Measurements from ENCODE around the gene FGB.

FGB gene

GRCh38 chr4:154545689-154546088, 17.1 kb upstream of the FGB start:
- Histone ChIP-seq H3K36me3 (ENCODE audit: insufficient read depth, low read depth, low read length) (peaks cover 72% of the 10 kb centered on the region), H3K4me3 (ENCODE audit: low read length) (no peak overlapping the region), H3K9ac (ENCODE audit: low read depth, low read length) (no peak overlapping the region)

GRCh38 chr4:154549894-154550790, 12.7 kb upstream of the FGB start, which contains the start of gene PLRG1:
PLRG1 (minus strand) TSS chr4:154550400; CDS start chr4:154550308, 92 bp downstream.
- H3K9ac ChIP-seq (ENCODE audit: low read depth, low read length): peak within 1 kb of the TSS; percentile 92
- H3K36me3 ChIP-seq (ENCODE audit: insufficient read depth, low read depth, low read length): peaks cover 27% of the 10 kb centered on the region
- peak within 1 kb of the TSS; percentile 34 for H3K27ac ChIP-seq (ENCODE audit: low read length)
- no peaks in the 10 kb centered on the region for H3K9me3 ChIP-seq (ENCODE audit: insufficient read depth, low read depth, low read length)
- peak within 1 kb of the TSS; percentile 94 for H3K4me3 ChIP-seq (ENCODE audit: low read length)
- H3K27me3 ChIP-seq (ENCODE audit: insufficient read depth, low read length): no peaks in the 10 kb centered on the region
- peaks cover 7% of the 10 kb centered on the region for H3K4me1 ChIP-seq (ENCODE audit: insufficient read depth, low read length)

More at GRCh38 chr4:154545689-154546088, 17.1 kb upstream of the FGB start:
- no peaks in the 10 kb centered on the region for H3K27me3 ChIP-seq (ENCODE audit: insufficient read depth, low read length)
- H3K9me3 ChIP-seq (ENCODE audit: insufficient read depth, low read depth, low read length): no peaks in the 10 kb centered on the region
- no peak overlapping the region for H3K27ac ChIP-seq (ENCODE audit: low read length)
- H3K4me1 ChIP-seq (ENCODE audit: insufficient read depth, low read length): peaks cover 7% of the 10 kb centered on the region

- Histone ChIP-seq H3K9ac (ENCODE audit: low read depth, low read length) (no peak overlapping the region), H3K27me3 (ENCODE audit: insufficient read depth, low read length) (no peaks in the 10 kb centered on the region), H3K9me3 (ENCODE audit: insufficient read depth, low read depth, low read length) (no peaks in the 10 kb centered on the region), H3K4me1 (ENCODE audit: insufficient read depth, low read length) (peaks cover 7% of the 10 kb centered on the region), H3K4me3 (ENCODE audit: low read length) (no peak overlapping the region), H3K36me3 (ENCODE audit: insufficient read depth, low read depth, low read length) (peaks cover 8% of the 10 kb centered on the region), H3K27ac (ENCODE audit: low read length) (no peak overlapping the region)
Observed at GRCh38 chr4:154551872-154552686, 10.7 kb upstream of the FGB start.

GRCh38 chr4:154559141-154559493, 3.7 kb upstream of the FGB start:
- no peaks in the 10 kb centered on the region for H3K27me3 ChIP-seq (ENCODE audit: insufficient read depth, low read length)

GRCh38 chr4:154559494-154560418, 3.1 kb upstream of the FGB start:
- Histone ChIP-seq H3K4me3 (ENCODE audit: low read length) (no peak overlapping the region), H3K36me3 (ENCODE audit: insufficient read depth, low read depth, low read length) (no peaks in the 10 kb centered on the region), H3K9me3 (ENCODE audit: insufficient read depth, low read depth, low read length) (no peaks in the 10 kb centered on the region), H3K27me3 (ENCODE audit: insufficient read depth, low read length) (no peaks in the 10 kb centered on the region), H3K27ac (ENCODE audit: low read length) (no peak overlapping the region), H3K4me1 (ENCODE audit: insufficient read depth, low read length) (no peaks in the 10 kb centered on the region), H3K9ac (ENCODE audit: low read depth, low read length) (no peak overlapping the region)

More at GRCh38 chr4:154559141-154559493, 3.7 kb upstream of the FGB start:
- no peaks in the 10 kb centered on the region for H3K4me1 ChIP-seq (ENCODE audit: insufficient read depth, low read length)
- no peak overlapping the region for H3K27ac ChIP-seq (ENCODE audit: low read length)
- no peak overlapping the region for H3K4me3 ChIP-seq (ENCODE audit: low read length)
- H3K9ac ChIP-seq (ENCODE audit: low read depth, low read length): no peak overlapping the region
- H3K9me3 ChIP-seq (ENCODE audit: insufficient read depth, low read depth, low read length): no peaks in the 10 kb centered on the region
- no peaks in the 10 kb centered on the region for H3K36me3 ChIP-seq (ENCODE audit: insufficient read depth, low read depth, low read length)

- no peak overlapping the region for H3K27ac ChIP-seq (ENCODE audit: low read length)
- H3K4me1 ChIP-seq (ENCODE audit: insufficient read depth, low read length): no peaks in the 10 kb centered on the region
- H3K9ac ChIP-seq (ENCODE audit: low read depth, low read length): no peak overlapping the region
- no peaks in the 10 kb centered on the region for H3K36me3 ChIP-seq (ENCODE audit: insufficient read depth, low read depth, low read length)
- no peak overlapping the region for H3K4me3 ChIP-seq (ENCODE audit: low read length)
- no peaks in the 10 kb centered on the region for H3K9me3 ChIP-seq (ENCODE audit: insufficient read depth, low read depth, low read length)
- H3K27me3 ChIP-seq (ENCODE audit: insufficient read depth, low read length): no peaks in the 10 kb centered on the region
Observed at GRCh38 chr4:154560419-154560801, 2.4 kb upstream of the FGB start.

GRCh38 chr4:154560824-154561231, 2.0 kb upstream of the FGB start:
- no peaks in the 10 kb centered on the region for H3K9me3 ChIP-seq (ENCODE audit: insufficient read depth, low read depth, low read length)
- H3K27me3 ChIP-seq (ENCODE audit: insufficient read depth, low read length): no peaks in the 10 kb centered on the region
- no peak overlapping the region for H3K9ac ChIP-seq (ENCODE audit: low read depth, low read length)
- no peak overlapping the region for H3K4me3 ChIP-seq (ENCODE audit: low read length)
- H3K36me3 ChIP-seq (ENCODE audit: insufficient read depth, low read depth, low read length): no peaks in the 10 kb centered on the region
- no peaks in the 10 kb centered on the region for H3K4me1 ChIP-seq (ENCODE audit: insufficient read depth, low read length)
- H3K27ac ChIP-seq (ENCODE audit: low read length): no peak overlapping the region

- H3K36me3 ChIP-seq (ENCODE audit: insufficient read depth, low read depth, low read length): no peaks in the 10 kb centered on the region
- H3K27me3 ChIP-seq (ENCODE audit: insufficient read depth, low read length): no peaks in the 10 kb centered on the region
- H3K4me3 ChIP-seq (ENCODE audit: low read length): no peak overlapping the region
- no peak overlapping the region for H3K9ac ChIP-seq (ENCODE audit: low read depth, low read length)
- H3K27ac ChIP-seq (ENCODE audit: low read length): no peak overlapping the region
- H3K4me1 ChIP-seq (ENCODE audit: insufficient read depth, low read length): no peaks in the 10 kb centered on the region
- no peaks in the 10 kb centered on the region for H3K9me3 ChIP-seq (ENCODE audit: insufficient read depth, low read depth, low read length)
Observed at GRCh38 chr4:154564311-154564710, 1.5 kb downstream of the FGB start.

GRCh38 chr4:154565704-154566103, 2.9 kb downstream of the FGB start:
- Histone ChIP-seq H3K9me3 (ENCODE audit: insufficient read depth, low read depth, low read length) (no peaks in the 10 kb centered on the region), H3K4me3 (ENCODE audit: low read length) (no peak overlapping the region), H3K27ac (ENCODE audit: low read length) (no peak overlapping the region), H3K4me1 (ENCODE audit: insufficient read depth, low read length) (no peaks in the 10 kb centered on the region), H3K27me3 (ENCODE audit: insufficient read depth, low read length) (no peaks in the 10 kb centered on the region), H3K36me3 (ENCODE audit: insufficient read depth, low read depth, low read length) (no peaks in the 10 kb centered on the region), H3K9ac (ENCODE audit: low read depth, low read length) (no peak overlapping the region)

GRCh38 chr4:154566639-154567204, 3.9 kb downstream of the FGB start:
- Histone ChIP-seq H3K4me3 (ENCODE audit: low read length) (no peak overlapping the region), H3K9me3 (ENCODE audit: insufficient read depth, low read depth, low read length) (no peaks in the 10 kb centered on the region), H3K27ac (ENCODE audit: low read length) (no peak overlapping the region), H3K9ac (ENCODE audit: low read depth, low read length) (no peak overlapping the region), H3K4me1 (ENCODE audit: insufficient read depth, low read length) (no peaks in the 10 kb centered on the region), H3K36me3 (ENCODE audit: insufficient read depth, low read depth, low read length) (no peaks in the 10 kb centered on the region), H3K27me3 (ENCODE audit: insufficient read depth, low read length) (no peaks in the 10 kb centered on the region)

- H3K27me3 ChIP-seq (ENCODE audit: insufficient read depth, low read length): no peaks in the 10 kb centered on the region
- H3K27ac ChIP-seq (ENCODE audit: low read length): no peak overlapping the region
- no peaks in the 10 kb centered on the region for H3K9me3 ChIP-seq (ENCODE audit: insufficient read depth, low read depth, low read length)
- H3K36me3 ChIP-seq (ENCODE audit: insufficient read depth, low read depth, low read length): no peaks in the 10 kb centered on the region
- no peak overlapping the region for H3K4me3 ChIP-seq (ENCODE audit: low read length)
- H3K4me1 ChIP-seq (ENCODE audit: insufficient read depth, low read length): no peaks in the 10 kb centered on the region
- no peak overlapping the region for H3K9ac ChIP-seq (ENCODE audit: low read depth, low read length)
Observed at GRCh38 chr4:154569028-154569427, 6.2 kb downstream of the FGB start.
